ENCODE results near the gene CLSTN1. TPM values are rescaled to one million over a fixed set of nuclear protein-coding genes. Genes with fewer than 3 reads are reported as not detected.

Gene CLSTN1
- total RNA-seq, 1 experiment from 2014 or later: 100 TPM

DNA sequence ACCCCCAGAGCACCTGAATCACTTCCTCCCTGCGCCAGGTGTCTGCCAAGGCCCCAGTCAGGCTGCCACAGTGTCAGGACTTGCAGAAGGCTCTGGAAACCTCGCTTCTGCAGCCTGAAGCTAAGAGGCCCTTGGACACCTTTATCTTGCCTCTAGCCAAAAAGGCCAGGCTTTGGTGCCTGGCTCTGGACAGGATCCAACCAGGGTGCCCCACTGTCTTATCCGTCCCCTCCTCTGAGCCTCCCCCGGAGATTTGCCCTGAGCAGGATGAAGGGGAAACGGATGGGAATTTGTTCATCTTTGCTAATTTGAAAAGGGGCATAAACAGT is 12.8 kb upstream of the CLSTN1 start:
- no peak overlapping the region for H3K27ac Mint-ChIP-seq
- Histone ChIP-seq H2BK20ac (ENCODE audit: low read depth, low read length, poor library complexity, severe bottlenecking) (no peak overlapping the region), H2BK12ac (ENCODE audit: insufficient read length, low read depth, low read length) (no peak overlapping the region), H4K91ac (ENCODE audit: insufficient read length, low read depth, low read length) (no peak overlapping the region), H2AK5ac (ENCODE audit: insufficient read length, low read length) (no peak overlapping the region), H4K20me1 (ENCODE audit: control insufficient read depth, insufficient read depth, insufficient read length) (no peaks in the 10 kb centered on the region), H4K8ac (replicated peaks; ENCODE audit: insufficient read length, low read depth, low read length) (no peak overlapping the region), H3K4ac (ENCODE audit: low read depth, low read length) (no peak overlapping the region), H2BK120ac (ENCODE audit: low read depth, low read length, poor library complexity, severe bottlenecking) (no peak overlapping the region), H3T11ph (ENCODE audit: low read length) (no peak overlapping the region), H3K4me2 (ENCODE audit: insufficient read depth, insufficient read length, low read length) (no peak overlapping the region), H3K79me2 (ENCODE audit: insufficient read depth, low read length) (no peaks in the 10 kb centered on the region), H3K23ac (ENCODE audit: insufficient read length, low read depth, low read length) (no peak overlapping the region), H2AFZ (ENCODE audit: low read length) (no peak overlapping the region), H3K4me1 (ENCODE audit: insufficient read depth, low read length) (no peaks in the 10 kb centered on the region; the same call in 1 of the 2 replicates), H3K9ac (ENCODE audit: extremely low read depth, insufficient read length, low read length) (no peak overlapping the region), H3K27me3 (ENCODE audit: insufficient read depth, low read length) (no peaks in the 10 kb centered on the region), H3K23me2 (ENCODE audit: insufficient read length, low read depth, low read length, poor library complexity, severe bottlenecking) (no peaks in the 10 kb centered on the region), H3K56ac (ENCODE audit: insufficient read length, low read depth, low read length) (no peak overlapping the region), H3K14ac (ENCODE audit: insufficient read depth, low read length) (no peak overlapping the region), H3K18ac (ENCODE audit: insufficient read length, low read depth, low read length) (no peak overlapping the region), H3K27ac (ENCODE audit: insufficient read length, low read depth, low read length) (no peak overlapping the region), H3K9me3 (ENCODE audit: control insufficient read depth, low read depth, low read length) (no peaks in the 10 kb centered on the region), H2BK5ac (ENCODE audit: insufficient read length, low read length) (no peak overlapping the region), H3K79me1 (ENCODE audit: insufficient read depth, low read depth, low read length, poor library complexity, severe bottlenecking) (no peaks in the 10 kb centered on the region), H4K5ac (ENCODE audit: insufficient read length, low read depth, low read length) (no peak overlapping the region), H2BK15ac (ENCODE audit: low read depth, low read length) (no peak overlapping the region)
- peaks cover 10 to 17% of the 10 kb centered on the region in 2 experiments for H3K4me1 Mint-ChIP-seq
- TF ChIP-seq, protein P1, sequence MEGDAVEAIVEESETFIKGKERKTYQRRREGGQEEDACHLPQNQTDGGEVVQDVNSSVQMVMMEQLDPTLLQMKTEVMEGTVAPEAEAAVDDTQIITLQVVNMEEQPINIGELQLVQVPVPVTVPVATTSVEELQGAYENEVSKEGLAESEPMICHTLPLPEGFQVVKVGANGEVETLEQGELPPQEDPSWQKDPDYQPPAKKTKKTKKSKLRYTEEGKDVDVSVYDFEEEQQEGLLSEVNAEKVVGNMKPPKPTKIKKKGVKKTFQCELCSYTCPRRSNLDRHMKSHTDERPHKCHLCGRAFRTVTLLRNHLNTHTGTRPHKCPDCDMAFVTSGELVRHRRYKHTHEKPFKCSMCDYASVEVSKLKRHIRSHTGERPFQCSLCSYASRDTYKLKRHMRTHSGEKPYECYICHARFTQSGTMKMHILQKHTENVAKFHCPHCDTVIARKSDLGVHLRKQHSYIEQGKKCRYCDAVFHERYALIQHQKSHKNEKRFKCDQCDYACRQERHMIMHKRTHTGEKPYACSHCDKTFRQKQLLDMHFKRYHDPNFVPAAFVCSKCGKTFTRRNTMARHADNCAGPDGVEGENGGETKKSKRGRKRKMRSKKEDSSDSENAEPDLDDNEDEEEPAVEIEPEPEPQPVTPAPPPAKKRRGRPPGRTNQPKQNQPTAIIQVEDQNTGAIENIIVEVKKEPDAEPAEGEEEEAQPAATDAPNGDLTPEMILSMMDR (conservative IDR thresholded peaks at IDR 0.05): no peak
- H3K9me3 Mint-ChIP-seq: peaks cover 0 to 3% of the 10 kb centered on the region in 2 experiments; a peak in 2 of 5 replicates
- peaks cover 7% of the 10 kb centered on the region for H3K27me3 Mint-ChIP-seq (ENCODE audit: low read depth)
- no CpG with 5 or more reads among the region's 5 CpGs for WGBS (ENCODE audit: extremely low coverage, insufficient read length, low lambda C conversion rate)
- peak; percentile 25 for DNase-seq
- H3K4me3 Mint-ChIP-seq: no peak overlapping the region; a peak in 1 of 5 replicates
- no peaks in the 10 kb centered on the region for H3K36me3 Mint-ChIP-seq (ENCODE audit: insufficient read depth in 1 of 3, low read depth in 3 of 3)
